Measurements from ENCODE around the gene PDIA6.
A peak's percentile ranks its signal among the peaks of the same experiment; 100 is the strongest.

The PDIA6 gene

GRCh38 chr2:10800163-10800562 is 12.4 kb downstream of the PDIA6 start:
- Histone ChIP-seq H3K27me3 (ENCODE audit: low read depth, low read length) (no peaks in the 10 kb centered on the region), H3K4me1 (ENCODE audit: low read length) (peaks cover 17% of the 10 kb centered on the region), H2AFZ (ENCODE audit: low read depth, low read length) (no peak overlapping the region), H3K9ac (ENCODE audit: low read length) (no peak overlapping the region), H3K79me2 (ENCODE audit: low read length) (peaks cover 96% of the 10 kb centered on the region), H4K20me1 (ENCODE audit: insufficient read depth, low read length) (peaks cover 85% of the 10 kb centered on the region), H3K27ac (ENCODE audit: low read length) (no peak overlapping the region), H3K4me3 (ENCODE audit: low read length) (no peak overlapping the region), H3K9me3 (ENCODE audit: insufficient read depth, low read length) (no peaks in the 10 kb centered on the region), H3K36me3 (replicated peaks; ENCODE audit: low read depth, low read length) (peaks cover 63% of the 10 kb centered on the region), H3K4me2 (ENCODE audit: low read length) (no peak overlapping the region)
- TF ChIP-seq EZH2phosphoT487 (IDR thresholded peaks at IDR 0.05; ENCODE audit: low read depth) (no peak), CTCF (IDR thresholded peaks at IDR 0.05; ENCODE audit: low read depth, low read length) (no peak)

- Histone ChIP-seq H3K79me2 (ENCODE audit: low read length) (peaks cover 98% of the 10 kb centered on the region), H4K20me1 (ENCODE audit: insufficient read depth, low read length) (peaks cover 88% of the 10 kb centered on the region)
- TF ChIP-seq CTCF (IDR thresholded peaks at IDR 0.05; ENCODE audit: low read depth, low read length) (peak; percentile 18), EZH2phosphoT487 (IDR thresholded peaks at IDR 0.05; ENCODE audit: low read depth) (no peak)
These were observed 13.8 kb downstream of the PDIA6 start for GRCh38 chr2:10798783-10799182.

GRCh38 chr2:10796703-10797102 is 15.9 kb downstream of the PDIA6 start:
- Histone ChIP-seq H4K20me1 (ENCODE audit: insufficient read depth, low read length) (peaks cover 88% of the 10 kb centered on the region), H3K4me3 (ENCODE audit: low read length) (no peak overlapping the region), H3K4me1 (ENCODE audit: low read length) (peaks cover 3% of the 10 kb centered on the region), H3K36me3 (replicated peaks; ENCODE audit: low read depth, low read length) (peaks cover 77% of the 10 kb centered on the region), H3K4me2 (ENCODE audit: low read length) (no peak overlapping the region), H3K27ac (ENCODE audit: low read length) (no peak overlapping the region), H3K79me2 (ENCODE audit: low read length) (peaks cover 96% of the 10 kb centered on the region), H3K27me3 (ENCODE audit: low read depth, low read length) (no peaks in the 10 kb centered on the region), H3K9ac (ENCODE audit: low read length) (no peak overlapping the region), H2AFZ (ENCODE audit: low read depth, low read length) (no peak overlapping the region), H3K9me3 (ENCODE audit: insufficient read depth, low read length) (no peaks in the 10 kb centered on the region)
- TF ChIP-seq CTCF (IDR thresholded peaks at IDR 0.05; ENCODE audit: low read depth, low read length) = no peak
- TF ChIP-seq EZH2phosphoT487 (IDR thresholded peaks at IDR 0.05; ENCODE audit: low read depth) = no peak

More at GRCh38 chr2:10798783-10799182, 13.8 kb downstream of the PDIA6 start:
- H3K4me3 ChIP-seq (ENCODE audit: low read length) = no peak overlapping the region
- H2AFZ ChIP-seq (ENCODE audit: low read depth, low read length) = no peak overlapping the region
- H3K4me2 ChIP-seq (ENCODE audit: low read length) = no peak overlapping the region
- no peaks in the 10 kb centered on the region for H3K9me3 ChIP-seq (ENCODE audit: insufficient read depth, low read length)
- H3K4me1 ChIP-seq (ENCODE audit: low read length) = peaks cover 17% of the 10 kb centered on the region
- no peak overlapping the region for H3K27ac ChIP-seq (ENCODE audit: low read length)
- H3K9ac ChIP-seq (ENCODE audit: low read length) = no peak overlapping the region
- H3K27me3 ChIP-seq (ENCODE audit: low read depth, low read length) = no peaks in the 10 kb centered on the region
- peaks cover 71% of the 10 kb centered on the region for H3K36me3 ChIP-seq (replicated peaks; ENCODE audit: low read depth, low read length)

- Histone ChIP-seq H3K4me3 (ENCODE audit: low read length) (no peak overlapping the region), H3K4me2 (ENCODE audit: low read length) (no peak overlapping the region), H3K9ac (ENCODE audit: low read length) (no peak overlapping the region), H3K4me1 (ENCODE audit: low read length) (peaks cover 13% of the 10 kb centered on the region; the same call in 1 of the 2 replicates), H2AFZ (ENCODE audit: low read depth, low read length) (no peak overlapping the region), H4K20me1 (ENCODE audit: insufficient read depth, low read length) (peaks cover 84% of the 10 kb centered on the region), H3K36me3 (replicated peaks; ENCODE audit: low read depth, low read length) (peaks cover 75% of the 10 kb centered on the region), H3K27ac (ENCODE audit: low read length) (no peak overlapping the region), H3K79me2 (ENCODE audit: low read length) (peaks cover 95% of the 10 kb centered on the region), H3K9me3 (ENCODE audit: insufficient read depth, low read length) (no peaks in the 10 kb centered on the region), H3K27me3 (ENCODE audit: low read depth, low read length) (no peaks in the 10 kb centered on the region)
- TF ChIP-seq CTCF (IDR thresholded peaks at IDR 0.05; ENCODE audit: low read depth, low read length) (no peak), EZH2phosphoT487 (IDR thresholded peaks at IDR 0.05; ENCODE audit: low read depth) (no peak)
These were observed 17.0 kb downstream of the PDIA6 start for GRCh38 chr2:10795508-10796046.

Measured in OCI-LY3 (cell line).